ENCODE data around the gene LMNTD1. TPM values are rescaled to one million over a fixed set of nuclear protein-coding genes. Genes with fewer than 3 reads are reported as not detected.

Gene LMNTD1
- total RNA-seq, 1 experiment from 2014 or later, result not detected

- no peaks in the 10 kb centered on the region for H3K27me3 Mint-ChIP-seq (ENCODE audit: unreplicated experiment)
- no peak for DNase-seq
- H3K36me3 Mint-ChIP-seq (ENCODE audit: insufficient read depth, unreplicated experiment), result no peaks in the 10 kb centered on the region
- CTCF ChIA-PET, result no interaction called here
- intact Hi-C loops (cut with micrococcal nuclease; ENCODE audit: unreplicated experiment), result no loop called here
- no peak overlapping the region for H3K27ac Mint-ChIP-seq (ENCODE audit: unreplicated experiment)
- no peaks in the 10 kb centered on the region for H3K9me3 Mint-ChIP-seq (ENCODE audit: low read depth, unreplicated experiment)
- BruUV-seq (replicated peaks), result no TSS peak
- H3K4me3 Mint-ChIP-seq (ENCODE audit: low read depth, unreplicated experiment), result no peak overlapping the region
- no peaks in the 10 kb centered on the region for H3K4me1 Mint-ChIP-seq (ENCODE audit: low read depth, unreplicated experiment)
- TF ChIP-seq CTCF (IDR thresholded peaks at IDR 0.05; ENCODE audit: unreplicated experiment), result no peak
Observed at GRCh38 chr12:25526778-25527177, 26.3 kb downstream of the LMNTD1 start.

GRCh38 chr12:25524366-25524765 lies 28.7 kb downstream of the LMNTD1 start:
- H3K4me1 Mint-ChIP-seq (ENCODE audit: low read depth, unreplicated experiment), result no peaks in the 10 kb centered on the region
- CTCF ChIA-PET, result no interaction called here
- DNase-seq, result no peak
- H3K9me3 Mint-ChIP-seq (ENCODE audit: low read depth, unreplicated experiment), result no peaks in the 10 kb centered on the region
- no peaks in the 10 kb centered on the region for H3K36me3 Mint-ChIP-seq (ENCODE audit: insufficient read depth, unreplicated experiment)
- no peak overlapping the region for H3K27ac Mint-ChIP-seq (ENCODE audit: unreplicated experiment)
- no peak for TF ChIP-seq CTCF (IDR thresholded peaks at IDR 0.05; ENCODE audit: unreplicated experiment)
- BruUV-seq (replicated peaks), result no TSS peak
- H3K27me3 Mint-ChIP-seq (ENCODE audit: unreplicated experiment), result no peaks in the 10 kb centered on the region
- intact Hi-C loops (cut with micrococcal nuclease; ENCODE audit: unreplicated experiment), result no loop called here
- H3K4me3 Mint-ChIP-seq (ENCODE audit: low read depth, unreplicated experiment), result no peak overlapping the region

- H3K4me3 Mint-ChIP-seq (ENCODE audit: low read depth, unreplicated experiment), result no peak overlapping the region
- CTCF ChIA-PET, result no interaction called here
- no peak overlapping the region for H3K27ac Mint-ChIP-seq (ENCODE audit: unreplicated experiment)
- TF ChIP-seq CTCF (IDR thresholded peaks at IDR 0.05; ENCODE audit: unreplicated experiment), result no peak
- no peaks in the 10 kb centered on the region for H3K9me3 Mint-ChIP-seq (ENCODE audit: low read depth, unreplicated experiment)
- H3K4me1 Mint-ChIP-seq (ENCODE audit: low read depth, unreplicated experiment), result peaks cover 13% of the 10 kb centered on the region
- intact Hi-C loops (cut with micrococcal nuclease; ENCODE audit: unreplicated experiment), result no loop called here
- H3K36me3 Mint-ChIP-seq (ENCODE audit: insufficient read depth, unreplicated experiment), result no peaks in the 10 kb centered on the region
- no peak for DNase-seq
- H3K27me3 Mint-ChIP-seq (ENCODE audit: unreplicated experiment), result no peaks in the 10 kb centered on the region
- BruUV-seq (replicated peaks), result no TSS peak
Observed at GRCh38 chr12:25521625-25522256, 31.3 kb downstream of the LMNTD1 start.

- no TSS peak for BruUV-seq (replicated peaks)
- H3K4me3 Mint-ChIP-seq (ENCODE audit: low read depth, unreplicated experiment), result no peak overlapping the region
Observed at GRCh38 chr12:25518512-25518911, 34.6 kb downstream of the LMNTD1 start.

More at GRCh38 chr12:25518512-25518911, 34.6 kb downstream of the LMNTD1 start:
- peaks cover 13% of the 10 kb centered on the region for H3K4me1 Mint-ChIP-seq (ENCODE audit: low read depth, unreplicated experiment)
- no peaks in the 10 kb centered on the region for H3K27me3 Mint-ChIP-seq (ENCODE audit: unreplicated experiment)
- CTCF ChIA-PET, result no interaction called here
- no peak for DNase-seq
- TF ChIP-seq CTCF (IDR thresholded peaks at IDR 0.05; ENCODE audit: unreplicated experiment), result no peak
- no peaks in the 10 kb centered on the region for H3K9me3 Mint-ChIP-seq (ENCODE audit: low read depth, unreplicated experiment)
- intact Hi-C loops (cut with micrococcal nuclease; ENCODE audit: unreplicated experiment), result no loop called here
- H3K36me3 Mint-ChIP-seq (ENCODE audit: insufficient read depth, unreplicated experiment), result no peaks in the 10 kb centered on the region
- no peak overlapping the region for H3K27ac Mint-ChIP-seq (ENCODE audit: unreplicated experiment)
